Loucy (cell line): ENCODE data around the gene AMIGO3.
A peak's percentile ranks its signal among the peaks of the same experiment; 100 is the strongest.

Experiments
- H2AFZ ChIP-seq: fragments of 200-600 bp; sonication (generic); 2 replicates; pipeline ENCODE4 v1.6.0; 2016; ENCODE audit warnings: antibody characterized with exemption, mild to moderate bottlenecking, low read length, moderate library complexity
- H3F3A ChIP-seq: fragments of 200-600 bp; 2 replicates; pipeline ENCODE4 v1.6.0; 2016; ENCODE audit warnings: antibody characterized with exemption, low read depth, mild to moderate bottlenecking
- H3K27me3 ChIP-seq: fragments of 200-600 bp; sonication (generic); 2 replicates; pipeline ENCODE4 v1.6.1; 2014; ENCODE audit warnings: low read length, mild to moderate bottlenecking; ENCODE audit not compliant: insufficient read depth, poor library complexity, severe bottlenecking
- H3K36me3 ChIP-seq: fragments of 200-600 bp; sonication (generic); 2 replicates; pipeline ENCODE4 v1.6.1; 2016; ENCODE audit warnings: low read length; ENCODE audit not compliant: insufficient read depth
- H3K4me1 ChIP-seq: fragments of 200-600 bp; sonication (generic); 2 replicates; pipeline ENCODE4 v1.5.1; 2014; ENCODE audit warnings: low read length, mild to moderate bottlenecking; ENCODE audit not compliant: insufficient read depth, poor library complexity, severe bottlenecking
- H3K4me2 ChIP-seq: fragments of 200-600 bp; sonication (generic); 2 replicates; pipeline ENCODE4 v1.6.0; 2014; ENCODE audit warnings: antibody characterized with exemption, low read length, low read depth, mild to moderate bottlenecking; ENCODE audit not compliant: poor library complexity, severe bottlenecking
- H3K4me3 ChIP-seq: fragments of 200-600 bp; sonication (generic); 2 replicates; pipeline ENCODE4 v1.5.1; 2014; ENCODE audit warnings: low read length, mild to moderate bottlenecking, mixed read lengths; ENCODE audit not compliant: poor library complexity, severe bottlenecking
- H3K79me2 ChIP-seq: fragments of 200-600 bp; sonication (generic); 2 replicates; pipeline ENCODE4 v1.6.1; 2014; ENCODE audit warnings: low read length; ENCODE audit not compliant: insufficient read depth
- H3K9ac ChIP-seq: fragments of 200-600 bp; sonication (generic); 2 replicates; pipeline ENCODE4 v1.6.0; 2014; ENCODE audit warnings: mild to moderate bottlenecking, low read depth, low read length, moderate library complexity; ENCODE audit not compliant: poor library complexity, severe bottlenecking
- H3K9me2 ChIP-seq: fragments of 200-600 bp; sonication (generic); replicated peaks from 2 replicates; pipeline ENCODE4 v1.6.1; 2016; ENCODE audit warnings: low read depth, low read length, mixed read lengths
- H3K9me3 ChIP-seq: fragments of 200-600 bp; sonication (generic); 2 replicates; pipeline ENCODE4 v1.6.1; 2014; ENCODE audit warnings: mild to moderate bottlenecking, antibody characterized with exemption, low read length, low read depth; ENCODE audit not compliant: insufficient read depth
- H4K20me1 ChIP-seq: fragments of 200-600 bp; sonication (generic); 2 replicates; pipeline ENCODE4 v1.6.0; 2014; ENCODE audit warnings: antibody characterized with exemption, low read length, mild to moderate bottlenecking; ENCODE audit not compliant: insufficient read depth, poor library complexity, severe bottlenecking
- CTCF ChIP-seq: fragments of 200-600 bp; sonication (generic); conservative IDR thresholded peaks from 2 replicates; pipeline ENCODE4 v1.5.1; 2014; ENCODE audit warnings: mild to moderate bottlenecking, antibody characterized with exemption, low read length
- EZH2phosphoT487 ChIP-seq: fragments of 200-600 bp; IDR thresholded peaks from 2 replicates; pipeline ENCODE4 v1.6.1; 2018; ENCODE audit warnings: antibody characterized with exemption, mild to moderate bottlenecking, moderate library complexity, borderline replicate concordance

The AMIGO3 gene

DNA sequence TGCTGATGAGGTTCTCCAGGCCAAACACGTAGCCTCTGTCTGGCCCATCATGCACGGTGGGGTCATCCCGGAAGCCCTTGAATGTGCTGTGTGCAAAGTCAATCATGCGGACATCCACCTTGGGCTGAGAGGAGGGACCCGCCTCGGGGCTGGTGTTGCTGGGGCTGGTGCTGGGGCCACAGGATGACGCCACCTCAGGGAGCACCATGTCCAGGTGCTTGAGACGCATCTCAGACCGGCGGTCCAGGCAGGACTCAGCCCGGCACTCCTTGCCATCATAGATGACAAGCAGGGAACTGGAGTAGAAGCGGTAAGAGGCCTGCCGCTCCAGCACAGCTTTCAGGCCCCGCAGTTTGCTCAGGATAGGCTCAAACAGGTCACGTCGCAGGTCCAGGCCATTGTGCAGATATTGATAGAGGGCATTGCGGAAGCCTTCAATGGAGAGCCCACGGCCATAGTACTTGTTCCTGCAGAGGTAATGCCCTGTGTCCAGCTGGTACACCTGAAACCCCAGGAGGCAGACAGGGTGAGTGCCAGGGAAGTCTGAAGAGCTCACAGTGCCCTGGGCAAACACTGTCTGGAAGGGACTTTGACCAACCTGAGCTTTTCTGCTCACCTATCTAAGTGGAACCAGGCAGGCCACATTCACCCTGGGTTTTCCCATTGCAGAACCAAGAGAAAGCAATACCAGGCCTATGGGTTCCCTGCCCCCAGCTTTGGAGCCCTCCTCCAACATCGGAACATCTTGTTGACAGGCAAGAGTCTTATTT, 7.9 kb upstream of the AMIGO3 start:
- no peaks in the 10 kb centered on the region for H3K9me3 ChIP-seq
- no peak overlapping the region for H3K9ac ChIP-seq
- H3K27me3 ChIP-seq, result no peaks in the 10 kb centered on the region
- no peak for TF ChIP-seq CTCF
- TF ChIP-seq EZH2phosphoT487, result no peak
- H3K9me2 ChIP-seq, result no peaks in the 10 kb centered on the region
- H3K79me2 ChIP-seq, result peaks cover 14% of the 10 kb centered on the region
- peaks cover 12% of the 10 kb centered on the region for H4K20me1 ChIP-seq
- peaks cover 35% of the 10 kb centered on the region; the same call in 1 of the 2 replicates for H3K36me3 ChIP-seq
- H2AFZ ChIP-seq, result no peak overlapping the region
- peaks cover 17% of the 10 kb centered on the region for H3K4me1 ChIP-seq
- H3K4me2 ChIP-seq, result no peak overlapping the region
- no peaks in the 10 kb centered on the region for H3F3A ChIP-seq
- H3K4me3 ChIP-seq, result no peak overlapping the region

GRCh38 chr3:49725906-49726681, 6.6 kb upstream of the AMIGO3 start:
- H3K4me3 ChIP-seq, result no peak overlapping the region
- H4K20me1 ChIP-seq, result peaks cover 14% of the 10 kb centered on the region
- H3K79me2 ChIP-seq, result peaks cover 19% of the 10 kb centered on the region
- H3K9me2 ChIP-seq, result no peaks in the 10 kb centered on the region
- H3F3A ChIP-seq, result no peaks in the 10 kb centered on the region
- no peak overlapping the region for H3K4me2 ChIP-seq
- H3K9me3 ChIP-seq, result no peaks in the 10 kb centered on the region
- no peak for TF ChIP-seq CTCF
- TF ChIP-seq EZH2phosphoT487, result no peak
- H2AFZ ChIP-seq, result no peak overlapping the region
- no peak overlapping the region for H3K9ac ChIP-seq
- H3K36me3 ChIP-seq, result peaks cover 31% of the 10 kb centered on the region; the same call in 1 of the 2 replicates
- peaks cover 17% of the 10 kb centered on the region for H3K4me1 ChIP-seq
- no peaks in the 10 kb centered on the region for H3K27me3 ChIP-seq

- Histone ChIP-seq H2AFZ (peak overlapping the region; percentile 95), H3K4me3 (peak overlapping the region; percentile 89), H3K4me2 (peak overlapping the region; percentile 95), H3K9me2 (no peaks in the 10 kb centered on the region), H3K9ac (peak overlapping the region; percentile 95), H3K36me3 (peaks cover 27% of the 10 kb centered on the region; the same call in 1 of the 2 replicates), H3K27me3 (no peaks in the 10 kb centered on the region), H3K9me3 (no peaks in the 10 kb centered on the region), H4K20me1 (peaks cover 14% of the 10 kb centered on the region), H3K4me1 (peaks cover 17% of the 10 kb centered on the region), H3K79me2 (peaks cover 19% of the 10 kb centered on the region), H3F3A (no peaks in the 10 kb centered on the region)
- TF ChIP-seq EZH2phosphoT487, result no peak
- no peak for TF ChIP-seq CTCF
These were observed 5.1 kb upstream of the AMIGO3 start for GRCh38 chr3:49724586-49724985.
